ENCODE data around the gene DHRS1.

- TF ChIP-seq ZNF580 (tag by site-specific recombination; IDR thresholded peaks at IDR 0.05), result no peak
- TF ChIP-seq ZSCAN5A (tag by site-specific recombination; IDR thresholded peaks at IDR 0.05), result no peak
- no peak for TF ChIP-seq ZNF639 (tag by site-specific recombination; IDR thresholded peaks at IDR 0.05)
- TF ChIP-seq CTCF (tag by site-specific recombination; IDR thresholded peaks at IDR 0.05), result no peak
- TF ChIP-seq ZXDB (tag by site-specific recombination; IDR thresholded peaks at IDR 0.05), result no peak
- TF ChIP-seq SETDB1 (IDR thresholded peaks at IDR 0.05; ENCODE audit: insufficient read length, low read length), result no peak
- TF ChIP-seq ZNF513 (tag by site-specific recombination; IDR thresholded peaks at IDR 0.05), result no peak
Measured at GRCh38 chr14:24330973-24331674, 31.5 kb upstream of the DHRS1 start.

All from HEK293 (cell line).